Chondrocyte (in vitro differentiated cells): ENCODE results near the gene PRRT2. TPM values are rescaled to one million over a fixed set of nuclear protein-coding genes. Genes with fewer than 3 reads are reported as not detected.
A peak's percentile ranks its signal among the peaks of the same experiment; 100 is the strongest.

Experiments
- DNase-seq: peaks from one replicate; pipeline ENCODE4 v3.0.0; 2021; ENCODE audit warnings: mixed read lengths, low spot score
- H3K27ac Mint-ChIP-seq: one replicate; pipeline ENCODE4 v1.8.0; 2021; ENCODE audit warnings: mild to moderate bottlenecking, moderate library complexity, mixed read lengths; ENCODE audit not compliant: unreplicated experiment
- H3K27me3 Mint-ChIP-seq: 2 replicates; pipeline ENCODE4 v1.8.0; 2021; ENCODE audit warnings: low read depth, mixed read lengths
- H3K36me3 Mint-ChIP-seq: 2 replicates; pipeline ENCODE4 v1.8.0; 2021; ENCODE audit warnings: low read depth, mixed read lengths
- H3K4me1 Mint-ChIP-seq: 2 replicates; pipeline ENCODE4 v1.8.0; 2021; ENCODE audit warnings: low read depth, mild to moderate bottlenecking, mixed read lengths
- H3K4me3 Mint-ChIP-seq: one replicate; pipeline ENCODE4 v1.8.0; 2021; ENCODE audit warnings: mild to moderate bottlenecking, moderate library complexity, mixed read lengths; ENCODE audit not compliant: unreplicated experiment
- H3K9me3 Mint-ChIP-seq: 2 replicates; pipeline ENCODE4 v1.8.0; 2021; ENCODE audit warnings: low read depth, mixed read lengths
- total RNA-seq: library from RNA; stranded (reverse); gene quantifications from 3 replicates; pipeline ENCODE4 v1.2.1, GENCODE V29; 2021
- TF ChIP-seq, protein P1 (sequence below): fragments of 200-600 bp; sonication (generic); IDR thresholded peaks from 2 replicates; pipeline ENCODE4 v1.5.0; 2021; ENCODE audit warnings: antibody characterized with exemption, mild to moderate bottlenecking, moderate library complexity

Gene PRRT2
- total RNA-seq, 1 donor from 2014 or later = 5.2 TPM

GRCh38 chr16:29848420-29849297, 36.7 kb downstream of the PRRT2 start:
- H3K4me3 Mint-ChIP-seq = no peak overlapping the region
- H3K27me3 Mint-ChIP-seq = no peaks in the 10 kb centered on the region
- no peak for DNase-seq
- H3K4me1 Mint-ChIP-seq = peaks cover 4% of the 10 kb centered on the region
- H3K36me3 Mint-ChIP-seq = peaks cover 22% of the 10 kb centered on the region
- H3K27ac Mint-ChIP-seq = no peak overlapping the region
- TF ChIP-seq, protein P1, sequence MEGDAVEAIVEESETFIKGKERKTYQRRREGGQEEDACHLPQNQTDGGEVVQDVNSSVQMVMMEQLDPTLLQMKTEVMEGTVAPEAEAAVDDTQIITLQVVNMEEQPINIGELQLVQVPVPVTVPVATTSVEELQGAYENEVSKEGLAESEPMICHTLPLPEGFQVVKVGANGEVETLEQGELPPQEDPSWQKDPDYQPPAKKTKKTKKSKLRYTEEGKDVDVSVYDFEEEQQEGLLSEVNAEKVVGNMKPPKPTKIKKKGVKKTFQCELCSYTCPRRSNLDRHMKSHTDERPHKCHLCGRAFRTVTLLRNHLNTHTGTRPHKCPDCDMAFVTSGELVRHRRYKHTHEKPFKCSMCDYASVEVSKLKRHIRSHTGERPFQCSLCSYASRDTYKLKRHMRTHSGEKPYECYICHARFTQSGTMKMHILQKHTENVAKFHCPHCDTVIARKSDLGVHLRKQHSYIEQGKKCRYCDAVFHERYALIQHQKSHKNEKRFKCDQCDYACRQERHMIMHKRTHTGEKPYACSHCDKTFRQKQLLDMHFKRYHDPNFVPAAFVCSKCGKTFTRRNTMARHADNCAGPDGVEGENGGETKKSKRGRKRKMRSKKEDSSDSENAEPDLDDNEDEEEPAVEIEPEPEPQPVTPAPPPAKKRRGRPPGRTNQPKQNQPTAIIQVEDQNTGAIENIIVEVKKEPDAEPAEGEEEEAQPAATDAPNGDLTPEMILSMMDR = peak; percentile 84
- no peaks in the 10 kb centered on the region for H3K9me3 Mint-ChIP-seq

- DNase-seq = no peak
- TF ChIP-seq, protein P1 = no peak
- Mint-ChIP-seq H3K4me1 (peaks cover 4% of the 10 kb centered on the region), H3K27me3 (no peaks in the 10 kb centered on the region), H3K9me3 (no peaks in the 10 kb centered on the region), H3K36me3 (peaks cover 19% of the 10 kb centered on the region), H3K4me3 (no peak overlapping the region), H3K27ac (no peak overlapping the region)
These were observed 37.5 kb downstream of the PRRT2 start for GRCh38 chr16:29849505-29849904.

- Mint-ChIP-seq H3K4me1 (peaks cover 4% of the 10 kb centered on the region), H3K27me3 (no peaks in the 10 kb centered on the region), H3K9me3 (no peaks in the 10 kb centered on the region), H3K36me3 (peaks cover 8% of the 10 kb centered on the region), H3K4me3 (no peak overlapping the region), H3K27ac (no peak overlapping the region)
- DNase-seq = no peak
- TF ChIP-seq, protein P1 = no peak
These were observed 39.0 kb downstream of the PRRT2 start for GRCh38 chr16:29850998-29851397.

DNA sequence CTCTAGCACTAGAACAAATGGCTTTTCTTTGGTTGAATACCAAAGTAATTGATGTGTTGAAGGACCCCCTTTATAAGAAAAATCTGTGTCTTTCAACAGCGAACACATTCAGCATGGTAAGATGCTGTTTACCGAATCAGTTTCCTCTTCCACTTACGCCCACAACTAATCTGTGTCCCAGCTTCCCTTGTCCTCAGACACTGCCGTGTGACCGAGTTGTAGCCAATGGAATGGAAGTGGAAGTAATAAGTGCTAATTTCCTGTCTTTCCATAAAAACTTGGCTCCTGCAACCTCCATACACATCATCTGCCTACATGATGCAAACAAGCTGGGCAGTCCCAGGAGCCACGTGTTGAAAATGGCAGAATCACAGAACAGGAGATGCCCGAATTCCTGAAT, 40.7 kb downstream of the PRRT2 start:
- no peak overlapping the region for H3K27ac Mint-ChIP-seq
- H3K27me3 Mint-ChIP-seq = no peaks in the 10 kb centered on the region
- no peaks in the 10 kb centered on the region for H3K9me3 Mint-ChIP-seq
- no peak overlapping the region for H3K4me3 Mint-ChIP-seq
- H3K4me1 Mint-ChIP-seq = peaks cover 4% of the 10 kb centered on the region
- no peak for DNase-seq
- peaks cover 3% of the 10 kb centered on the region for H3K36me3 Mint-ChIP-seq
- TF ChIP-seq, protein P1 = no peak

DNA sequence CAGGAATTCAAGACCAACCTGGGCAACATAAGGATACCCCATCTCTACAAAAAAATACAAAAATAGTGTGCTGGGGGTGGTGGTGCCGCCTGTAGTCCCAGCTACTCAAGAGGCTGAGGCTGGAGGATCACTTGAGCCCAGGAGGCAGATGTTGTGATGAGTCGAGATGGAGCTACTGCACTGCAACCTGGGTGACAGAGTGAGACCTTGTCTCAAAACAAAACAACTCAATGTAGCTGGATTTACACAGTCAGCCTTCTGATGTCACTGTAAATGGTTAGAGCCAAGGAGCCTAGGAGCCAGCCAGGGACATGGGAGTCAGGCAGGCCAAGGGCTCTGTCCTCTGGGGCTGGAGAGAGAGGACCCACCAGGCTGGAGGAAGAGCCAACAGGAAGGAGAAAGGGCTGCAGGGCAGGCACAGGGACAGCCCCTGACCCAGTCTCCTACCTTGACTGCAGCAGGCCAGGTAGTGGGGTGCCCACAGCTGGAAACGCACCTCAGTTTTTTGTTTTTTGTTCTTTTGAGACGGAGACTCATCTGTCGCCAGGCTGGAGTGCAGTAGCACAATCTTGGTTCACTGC, 42.6 kb downstream of the PRRT2 start:
- no peaks in the 10 kb centered on the region for H3K9me3 Mint-ChIP-seq
- no peaks in the 10 kb centered on the region for H3K27me3 Mint-ChIP-seq
- no peak overlapping the region for H3K4me3 Mint-ChIP-seq
- DNase-seq = no peak
- H3K27ac Mint-ChIP-seq = no peak overlapping the region
- peaks cover 6% of the 10 kb centered on the region for H3K4me1 Mint-ChIP-seq
- peaks cover 11% of the 10 kb centered on the region for H3K36me3 Mint-ChIP-seq
- TF ChIP-seq, protein P1 = no peak
